ENCODE measurements around the gene CSNK1E. TPM values are rescaled to one million over a fixed set of nuclear protein-coding genes. Genes with fewer than 3 reads are reported as not detected.
A peak's percentile ranks its signal among the peaks of the same experiment; 100 is the strongest.

The CSNK1E gene
- total and polyA plus RNA-seq, 2 of the 8 experiments (the other 6 are each of a cell fraction or from before 2014, with no cell fraction given): 247 to 263 TPM

- peaks cover 4 to 11% of the 10 kb centered on the region in 2 experiments for H4K20me1 ChIP-seq (replicated peaks in 1 of 2; ENCODE audit: control insufficient read depth in 1 of 2, insufficient read depth in 2 of 2, low read length in 2 of 2)
- no peak overlapping the region for H2BK5ac ChIP-seq (ENCODE audit: low read depth, low read length)
- H3K14ac ChIP-seq (ENCODE audit: insufficient read length): no peak overlapping the region
- no peak overlapping the region for H4K5ac ChIP-seq (ENCODE audit: insufficient read length, low read depth, low read length)
- no peak overlapping the region for H3K4me2 ChIP-seq (ENCODE audit: insufficient read depth in 1 of 2, low read depth in 2 of 2, low read length in 2 of 2)
- H3K79me2 ChIP-seq (ENCODE audit: control insufficient read depth in 1 of 2, insufficient read depth in 2 of 2, low read length in 2 of 2): peaks cover 5 to 6% of the 10 kb centered on the region in 2 experiments
- WGBS, 2 experiments (ENCODE audit: extremely low coverage in 1 of 2, insufficient coverage in 1 of 2, insufficient read length in 1 of 2, insufficient replicate concordance in 2 of 2, low coverage in 1 of 2, low lambda C conversion rate in 2 of 2, missing lambda C conversion rate in 1 of 2): 95% methylated on average over 2 of the region's 2 CpGs; no CpG with 5 or more reads in 1 of the 2 experiments
- H3K27ac ChIP-seq (ENCODE audit: low read depth, low read length): no peak overlapping the region
- H3K36me3 ChIP-seq (ENCODE audit: control insufficient read depth in 2 of 4, insufficient read depth in 4 of 4, low read length in 3 of 4): no peaks in the 10 kb centered on the region
- H3K79me1 ChIP-seq (ENCODE audit: low read depth, low read length): peaks cover 11% of the 10 kb centered on the region
- 0 out of 2 replicates have a peak overlapping the region, but pooled peaks have one; percentile 14 for H2BK15ac ChIP-seq (ENCODE audit: low read length)
- no peaks in the 10 kb centered on the region for H3K9me3 ChIP-seq (ENCODE audit: insufficient read depth in 2 of 2, low read depth in 1 of 2, low read length in 1 of 2)
- H4K8ac ChIP-seq (ENCODE audit: extremely low read depth, insufficient read depth, low read length): no peak overlapping the region
- no peaks in the 10 kb centered on the region for H3K27me3 ChIP-seq (replicated peaks in 1 of 4; ENCODE audit: control insufficient read depth in 3 of 4, extremely low read depth in 1 of 4, insufficient read depth in 3 of 4, low read length in 3 of 4)
- no peak overlapping the region for H2AFZ ChIP-seq (ENCODE audit: low read length)
- DNase-seq (ENCODE audit: low read depth in 1 of 2, low spot score in 2 of 2): no peak
- H2BK20ac ChIP-seq (ENCODE audit: low read length): no peak overlapping the region
- H3K9ac ChIP-seq (replicated peaks in 1 of 4; ENCODE audit: extremely low read depth in 1 of 4, low read depth in 3 of 4, low read length in 3 of 4): no peak overlapping the region; a peak in 1 of 7 replicates
- no peak overlapping the region for H4K91ac ChIP-seq (replicated peaks; ENCODE audit: insufficient read length, low read length)
- no peak overlapping the region for H3K4ac ChIP-seq (replicated peaks; ENCODE audit: insufficient read length, low read depth, low read length)
- ChIA-PET CTCF (ENCODE audit: partially characterized antibody) (interaction anchor here (1.2 to 1.6 kb wide), 2 partner anchors 12 to 14 kb away, joined by 3 to 5 read pairs; no protein-coding TSS in a partner anchor), POLR2A (ENCODE audit: partially characterized antibody) (interaction anchor here (1.4 to 4.3 kb wide), 2 partner anchors 13 to 27 kb away, joined by 4 to 39 read pairs; no protein-coding TSS in a partner anchor)
- H3K23ac ChIP-seq (ENCODE audit: insufficient read length): no peak overlapping the region
- H3K4me1 ChIP-seq (replicated peaks in 1 of 4; ENCODE audit: control insufficient read depth in 3 of 4, insufficient read depth in 4 of 4, low read length in 3 of 4): peaks cover 9 to 13% (median 11%) of the 10 kb centered on the region in 4 experiments
- peaks cover 10% of the 10 kb centered on the region for H3K23me2 ChIP-seq (ENCODE audit: low read depth, low read length)
- no peak overlapping the region for H2AK5ac ChIP-seq (ENCODE audit: low read depth, low read length)
- no peak overlapping the region for H2BK120ac ChIP-seq (replicated peaks; ENCODE audit: low read depth, low read length)
- H2BK12ac ChIP-seq (ENCODE audit: low read depth, low read length): peak overlapping the region; percentile 80
- no peak overlapping the region for H3K56ac ChIP-seq (replicated peaks; ENCODE audit: insufficient read length, low read depth, low read length)
- no peak overlapping the region for H3K18ac ChIP-seq (ENCODE audit: extremely low read depth, low read length)
- no peak for FAIRE-seq
- no peak overlapping the region for H3K4me3 ChIP-seq (ENCODE audit: extremely low read depth in 1 of 4, insufficient read depth in 2 of 4, low read depth in 3 of 4, low read length in 4 of 4)
- no peak for TF ChIP-seq KDM4A (IDR thresholded peaks at IDR 0.05; ENCODE audit: low read depth, low read length, severe bottlenecking)
- no peak for TF ChIP-seq GTF2F1 (IDR thresholded peaks at IDR 0.05; ENCODE audit: borderline replicate concordance, low read depth, low read length)
- TF ChIP-seq JUND (IDR thresholded peaks at IDR 0.05; ENCODE audit: low read length): no peak
- no peak for TF ChIP-seq CHD1 (IDR thresholded peaks at IDR 0.05; ENCODE audit: low read depth, low read length)
- no peak for TF ChIP-seq NANOG (IDR thresholded peaks at IDR 0.05; ENCODE audit: insufficient read depth, low read depth, low read length, poor library complexity, severe bottlenecking)
- no peak for TF ChIP-seq BCL11A (IDR thresholded peaks at IDR 0.05; ENCODE audit: low read depth in 2 of 2, low read length in 2 of 2)
- TF ChIP-seq CREB1 (IDR thresholded peaks at IDR 0.05): no peak
- no peak for TF ChIP-seq RAD21 (IDR thresholded peaks at IDR 0.05 in 1 of 2, conservative IDR thresholded peaks at IDR 0.05 in 1 of 2; ENCODE audit: low read depth in 2 of 2, low read length in 2 of 2)
- TF ChIP-seq SAP30 (IDR thresholded peaks at IDR 0.05; ENCODE audit: insufficient read depth, insufficient replicate concordance, low read length): no peak
- no peak for TF ChIP-seq RXRA (IDR thresholded peaks at IDR 0.05; ENCODE audit: insufficient read depth, low read depth, low read length)
- no peak for TF ChIP-seq RNF2 (IDR thresholded peaks at IDR 0.05; ENCODE audit: borderline replicate concordance, low read depth, low read length, missing control alignments, poor library complexity, severe bottlenecking)
- TF ChIP-seq HDAC2 (IDR thresholded peaks at IDR 0.05; ENCODE audit: borderline replicate concordance in 1 of 2, low read depth in 2 of 2, low read length in 2 of 2): no peak
- TF ChIP-seq SP4 (IDR thresholded peaks at IDR 0.05; ENCODE audit: low read length): no peak
Observed at GRCh38 chr22:38276166-38276565, 41.1 kb downstream of the CSNK1E start.

Measured in H1 (cell line).